Pancreas (tissue), 10 donors: Measurements from ENCODE around the gene TTC7B. TPM values are rescaled to one million over a fixed set of nuclear protein-coding genes. Genes with fewer than 3 reads are reported as not detected.

ENCODE experiments used
- ATAC-seq, 4 donors: fragments of 200-7000 bp; cut with Tn5 transposase; one replicate each; pipeline versions ENCODE4 v1.8.0 to v1.9.1; 2020; ENCODE audit warnings: mild to moderate bottlenecking in 4 of 4, moderate library complexity in 4 of 4
- DNase-seq, 6 donors: peaks; one replicate each; pipeline ENCODE4 v3.0.0-alpha.2; 2020
- FAIRE-seq: peaks from 2 replicates; lab custom pipeline; 2012; peaks lifted over from hg19 to GRCh38; lab: Jason Lieb, UNC
- H3K27ac ChIP-seq, 4 donors: fragments of 200-600 bp; sonication (generic); 1 replicate in 3 of 4; 2 replicates in 1 of 4; pipeline versions ENCODE4 v1.5.0 to v1.8.0; 2020
- H3K27me3 ChIP-seq, 4 donors: fragments of 200-600 bp; one replicate each; pipeline ENCODE4 v1.8.0; 2021
- H3K36me3 ChIP-seq, 3 donors: fragments of 200-600 bp; sonication (generic) in 1 of 3; one replicate each; pipeline versions ENCODE4 v1.5.0 to v1.8.0; 2020 to 2021
- H3K4me1 ChIP-seq, 3 donors: fragments of 200-600 bp; one replicate each; pipeline ENCODE4 v1.8.0; 2021
- H3K4me3 ChIP-seq, 4 donors: fragments of 200-600 bp; sonication (generic) in 2 of 4; one replicate each; pipeline versions ENCODE4 v1.5.0 to v1.8.0; 2020 to 2021
- H3K9me3 ChIP-seq, 4 donors: fragments of 200-600 bp; one replicate each; pipeline ENCODE4 v1.8.0; 2021
- CTCF ChIP-seq, 4 donors: fragments of 200-600 bp; sonication (generic) in 3 of 4; IDR thresholded peaks; one replicate each; pipeline versions ENCODE4 v1.5.0 to v1.8.0; 2021; ENCODE audit warnings: antibody characterized with exemption in 4 of 4
- WGBS, 2 donors: extraction: QIAGEN DNeasy Blood & Tissue Kit; methylation state at CpG; one replicate each; pipeline ENCODE4 v1.1.7; 2013; 5-methylcytosine and 5-hydroxymethylcytosine counted together
- intact Hi-C, 3 donors: fragments of 100-400 bp; cut with DNase I; formaldehyde crosslinking; loops; one replicate each; pipeline versions ENCODE4 v1.11.1 to v1.14.2; 2022
- polyA plus RNA-seq, 2 donors: library from polyadenylated mRNA; stranded (reverse); fragments of 200-250 nt; gene quantifications; one replicate each; pipeline ENCODE4 v1.2.3, GENCODE V29; 2013
- total RNA-seq, 6 donors: library from RNA; stranded (reverse); fragmentation: NEBNext Ultra II Directional in 4 of 6; extraction: Animal tissue kit (Norgen Biotek cat#: 25700) in 4 of 6; gene quantifications; one replicate each; pipeline versions ENCODE4 v1.2.1 to v1.2.4, GENCODE V29; 2021 to 2023
- donor health status: healthy with polysubstance abuse.
- donor health status: DM: no; HTN: no; CAD: no; lungs with moderate emphysema.
- donor health status: DM: no; HTN: no; CAD: no.
- donor health status: control.
- donor health status: control.
- donor health status: Bipolar disorder and iron deficiency.
- donor health status: DM: yes; HTN: yes; CAD: no.
- donor health status: DM: no; HTN: no; CAD: no.
- donor health status: DM: no; HTN: no; CAD: no.
- donor health status: DM: yes; HTN: yes; CAD: no.

TTC7B gene
- total and polyA plus RNA-seq, 8 donors, result 8.9 to 39.6 (median 29.6) TPM

GRCh38 chr14:90596733-90597132, 219.5 kb downstream of the TTC7B start:
- WGBS, 2 donors, result 93 to 94% methylated on average over 8 of the region's 8 CpGs
- DNase-seq (no peak), ATAC-seq (no peak), FAIRE-seq (no peak)
- Histone ChIP-seq H3K27me3 (no peaks in the 10 kb centered on the region), H3K4me1 (no peaks in the 10 kb centered on the region), H3K9me3 (no peaks in the 10 kb centered on the region), H3K36me3 (no peaks in the 10 kb centered on the region), H3K27ac (no peak overlapping the region), H3K4me3 (no peak overlapping the region)
- no peak for TF ChIP-seq CTCF (IDR thresholded peaks at IDR 0.05)
- intact Hi-C loops, result no loop called here

- 88% methylated on average over 25 of the region's 25 CpGs for WGBS, 2 donors
- no peak for FAIRE-seq
- intact Hi-C loops, result no loop called here
These were observed 222.8 kb downstream of the TTC7B start for GRCh38 chr14:90593254-90594040.

GRCh38 chr14:90592655-90593054, 223.6 kb downstream of the TTC7B start:
- no peak for ATAC-seq

More at GRCh38 chr14:90593254-90594040, 222.8 kb downstream of the TTC7B start:
- H3K36me3 ChIP-seq, result no peaks in the 10 kb centered on the region
- no peaks in the 10 kb centered on the region for H3K4me1 ChIP-seq
- no peaks in the 10 kb centered on the region for H3K27me3 ChIP-seq
- no peak overlapping the region for H3K27ac ChIP-seq
- ATAC-seq (no peak), DNase-seq (no peak)
- TF ChIP-seq CTCF (IDR thresholded peaks at IDR 0.05), result no peak
- no peak overlapping the region for H3K4me3 ChIP-seq
- no peaks in the 10 kb centered on the region for H3K9me3 ChIP-seq

GRCh38 chr14:90587918-90588317, 228.3 kb downstream of the TTC7B start:
- FAIRE-seq, result no peak
- DNase-seq, result no peak
- Histone ChIP-seq H3K4me1 (no peaks in the 10 kb centered on the region), H3K4me3 (no peak overlapping the region), H3K9me3 (no peaks in the 10 kb centered on the region), H3K27me3 (no peaks in the 10 kb centered on the region), H3K36me3 (peaks cover 0 to 4% (median 0%) of the 10 kb centered on the region in 3 donors), H3K27ac (no peak overlapping the region)
- intact Hi-C loops, result no loop called here
- no peak for ATAC-seq
- TF ChIP-seq CTCF (IDR thresholded peaks at IDR 0.05), result no peak
- 93 to 98% methylated on average over 10 of the region's 10 CpGs for WGBS, 2 donors

More at GRCh38 chr14:90592655-90593054, 223.6 kb downstream of the TTC7B start:
- no peak for DNase-seq
- intact Hi-C loops, result no loop called here
- no peaks in the 10 kb centered on the region for H3K27me3 ChIP-seq
- no peak for FAIRE-seq
- H3K9me3 ChIP-seq, result no peaks in the 10 kb centered on the region
- no peaks in the 10 kb centered on the region for H3K4me1 ChIP-seq
- TF ChIP-seq CTCF (IDR thresholded peaks at IDR 0.05), result no peak
- H3K4me3 ChIP-seq, result no peak overlapping the region
- peaks cover 0 to 4% (median 0%) of the 10 kb centered on the region in 3 donors for H3K36me3 ChIP-seq
- 97 to 100% methylated on average over 2 to 3 of the region's 3 CpGs for WGBS, 2 donors
- H3K27ac ChIP-seq, result no peak overlapping the region
